ENCODE data around the gene AGMO. TPM values are rescaled to one million over a fixed set of nuclear protein-coding genes. Genes with fewer than 3 reads are reported as not detected.

The AGMO gene
- total RNA-seq, 1 experiment from 2014 or later = 0.11 TPM

DNA sequence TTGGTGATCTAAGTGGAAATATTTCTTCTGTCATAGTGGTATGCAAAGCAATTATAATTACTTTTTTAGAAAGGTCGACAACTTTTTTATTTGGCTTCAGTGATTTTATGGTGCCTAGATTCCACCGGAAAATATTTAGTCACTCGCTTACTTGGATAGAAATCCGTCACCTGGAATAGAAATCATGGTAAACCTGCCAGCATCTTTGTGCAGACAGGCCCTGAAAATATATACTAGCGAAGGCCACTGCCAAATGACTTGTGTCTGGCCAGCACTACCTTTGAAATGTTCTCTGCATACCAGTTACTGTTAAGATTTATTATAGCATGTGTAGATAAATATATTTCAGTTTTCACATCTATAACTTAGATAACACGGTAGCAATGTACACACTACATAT, 226.4 kb downstream of the AGMO start:
- Histone ChIP-seq H3K9me3 (ENCODE audit: low read length) (no peaks in the 10 kb centered on the region), H3F3A (ENCODE audit: low read length, unreplicated experiment) (no peaks in the 10 kb centered on the region), H4K20me1 (ENCODE audit: low read length) (no peaks in the 10 kb centered on the region), H3K9ac (ENCODE audit: low read length) (no peak overlapping the region), H2AFZ (ENCODE audit: low read length) (no peak overlapping the region), H3K27ac (ENCODE audit: low read length) (no peak overlapping the region), H3K4me2 (ENCODE audit: low read length) (no peak overlapping the region), H3K27me3 (ENCODE audit: low read length) (no peaks in the 10 kb centered on the region), H3K4me3 (ENCODE audit: low read length) (no peak overlapping the region), H3K9me2 (replicated peaks; ENCODE audit: low read length) (no peaks in the 10 kb centered on the region), H3K79me2 (ENCODE audit: low read length) (no peaks in the 10 kb centered on the region), H3K36me3 (ENCODE audit: low read depth, low read length) (no peaks in the 10 kb centered on the region), H3K4me1 (ENCODE audit: insufficient read depth, low read length) (no peaks in the 10 kb centered on the region)
- ChIA-PET POLR2A (ENCODE audit: unreplicated experiment) (no interaction called here), CTCF (no interaction called here)
- no TSS peak for BruUV-seq (replicated peaks)
- ATAC-seq (no peak), DNase-seq (no peak)
- intact Hi-C loops (cut with micrococcal nuclease) = no loop called here
- TF ChIP-seq EZH2phosphoT487 (IDR thresholded peaks at IDR 0.05; ENCODE audit: borderline replicate concordance, low read length) = no peak
- no peak for TF ChIP-seq EZH2 (IDR thresholded peaks at IDR 0.05; ENCODE audit: low read length, unreplicated experiment)
- TF ChIP-seq, protein P1, sequence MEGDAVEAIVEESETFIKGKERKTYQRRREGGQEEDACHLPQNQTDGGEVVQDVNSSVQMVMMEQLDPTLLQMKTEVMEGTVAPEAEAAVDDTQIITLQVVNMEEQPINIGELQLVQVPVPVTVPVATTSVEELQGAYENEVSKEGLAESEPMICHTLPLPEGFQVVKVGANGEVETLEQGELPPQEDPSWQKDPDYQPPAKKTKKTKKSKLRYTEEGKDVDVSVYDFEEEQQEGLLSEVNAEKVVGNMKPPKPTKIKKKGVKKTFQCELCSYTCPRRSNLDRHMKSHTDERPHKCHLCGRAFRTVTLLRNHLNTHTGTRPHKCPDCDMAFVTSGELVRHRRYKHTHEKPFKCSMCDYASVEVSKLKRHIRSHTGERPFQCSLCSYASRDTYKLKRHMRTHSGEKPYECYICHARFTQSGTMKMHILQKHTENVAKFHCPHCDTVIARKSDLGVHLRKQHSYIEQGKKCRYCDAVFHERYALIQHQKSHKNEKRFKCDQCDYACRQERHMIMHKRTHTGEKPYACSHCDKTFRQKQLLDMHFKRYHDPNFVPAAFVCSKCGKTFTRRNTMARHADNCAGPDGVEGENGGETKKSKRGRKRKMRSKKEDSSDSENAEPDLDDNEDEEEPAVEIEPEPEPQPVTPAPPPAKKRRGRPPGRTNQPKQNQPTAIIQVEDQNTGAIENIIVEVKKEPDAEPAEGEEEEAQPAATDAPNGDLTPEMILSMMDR (conservative IDR thresholded peaks at IDR 0.05; ENCODE audit: low read depth, low read length) = no peak

DNA sequence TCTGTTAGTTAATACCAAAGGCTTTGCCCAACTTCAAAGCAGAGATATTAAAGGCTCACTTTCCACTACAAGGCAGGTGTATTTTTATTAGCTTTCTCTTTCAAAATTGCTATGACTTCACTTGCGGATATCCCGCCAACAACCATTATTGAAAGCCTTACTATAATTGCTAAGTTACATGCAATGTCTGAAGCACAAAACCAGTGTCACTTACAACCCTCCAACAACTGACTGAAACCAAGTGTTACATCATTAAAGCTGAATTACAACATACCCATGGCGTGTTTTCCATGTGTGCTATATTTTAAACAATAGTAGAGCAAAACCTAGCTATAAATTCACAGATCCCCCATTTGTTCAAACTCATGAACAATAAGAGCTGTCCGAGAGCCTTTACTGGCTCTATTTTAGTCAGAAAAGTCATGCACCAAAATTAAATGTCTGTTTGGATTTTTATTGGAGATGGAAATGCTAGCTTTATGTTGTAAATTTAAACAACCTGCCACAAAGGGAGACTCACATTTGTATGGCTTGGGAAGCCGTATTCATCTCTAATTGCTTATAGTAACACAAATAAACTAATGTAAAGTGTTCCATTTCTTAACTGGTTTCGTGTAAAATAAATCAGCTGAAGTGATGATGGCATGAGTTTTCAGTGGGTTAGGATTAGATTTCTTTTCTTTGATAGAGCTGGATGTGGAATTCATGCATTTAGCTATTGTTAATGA, 227.1 kb downstream of the AGMO start:
- Histone ChIP-seq H3K9ac (ENCODE audit: low read length) (no peak overlapping the region), H3K36me3 (ENCODE audit: low read depth, low read length) (no peaks in the 10 kb centered on the region), H3K27me3 (ENCODE audit: low read length) (no peaks in the 10 kb centered on the region), H3K79me2 (ENCODE audit: low read length) (no peaks in the 10 kb centered on the region), H3K27ac (ENCODE audit: low read length) (no peak overlapping the region), H3K4me3 (ENCODE audit: low read length) (no peak overlapping the region), H3K4me2 (ENCODE audit: low read length) (no peak overlapping the region), H2AFZ (ENCODE audit: low read length) (no peak overlapping the region), H3K9me3 (ENCODE audit: low read length) (no peaks in the 10 kb centered on the region), H3F3A (ENCODE audit: low read length, unreplicated experiment) (no peaks in the 10 kb centered on the region), H3K9me2 (replicated peaks; ENCODE audit: low read length) (no peaks in the 10 kb centered on the region), H3K4me1 (ENCODE audit: insufficient read depth, low read length) (no peaks in the 10 kb centered on the region), H4K20me1 (ENCODE audit: low read length) (no peaks in the 10 kb centered on the region)
- CTCF ChIA-PET = interaction anchor here (0.5 kb wide), 1 partner anchor 20 kb away, joined by 3 read pairs; no protein-coding TSS in a partner anchor
- DNase-seq (no peak), ATAC-seq (no peak)
- BruUV-seq (replicated peaks) = no TSS peak
- TF ChIP-seq EZH2phosphoT487 (IDR thresholded peaks at IDR 0.05; ENCODE audit: borderline replicate concordance, low read length) (no peak), EZH2 (IDR thresholded peaks at IDR 0.05; ENCODE audit: low read length, unreplicated experiment) (no peak)
- TF ChIP-seq, protein P1 (conservative IDR thresholded peaks at IDR 0.05; ENCODE audit: low read depth, low read length) = no peak
- intact Hi-C loops (cut with micrococcal nuclease) = no loop called here
- POLR2A ChIA-PET (ENCODE audit: unreplicated experiment) = no interaction called here

DNA sequence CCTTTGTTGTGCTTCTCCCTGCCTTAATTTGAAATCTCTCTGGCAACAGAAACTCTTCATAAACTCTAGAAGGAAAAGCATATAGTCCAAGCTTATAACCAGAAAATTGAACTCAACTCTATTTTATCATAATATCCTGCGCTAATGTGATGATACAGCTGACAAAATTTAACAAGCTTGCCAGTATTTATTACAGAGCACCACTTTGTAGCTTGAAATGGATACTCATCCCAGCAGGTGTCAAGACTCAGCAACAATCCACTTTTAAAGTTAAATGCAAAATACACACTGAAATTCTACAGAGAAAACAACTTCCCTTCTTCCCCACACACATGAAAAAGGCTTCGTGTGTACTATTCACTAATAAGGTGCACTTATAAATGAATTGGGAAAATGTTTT, 228.9 kb downstream of the AGMO start:
- Histone ChIP-seq H3K9me3 (ENCODE audit: low read length) (no peaks in the 10 kb centered on the region), H3K9ac (ENCODE audit: low read length) (no peak overlapping the region), H3K4me3 (ENCODE audit: low read length) (no peak overlapping the region), H3K27ac (ENCODE audit: low read length) (no peak overlapping the region), H4K20me1 (ENCODE audit: low read length) (no peaks in the 10 kb centered on the region), H2AFZ (ENCODE audit: low read length) (no peak overlapping the region), H3K4me1 (ENCODE audit: insufficient read depth, low read length) (no peaks in the 10 kb centered on the region), H3K4me2 (ENCODE audit: low read length) (no peak overlapping the region), H3F3A (ENCODE audit: low read length, unreplicated experiment) (no peaks in the 10 kb centered on the region), H3K36me3 (ENCODE audit: low read depth, low read length) (no peaks in the 10 kb centered on the region), H3K27me3 (ENCODE audit: low read length) (peaks cover 5% of the 10 kb centered on the region), H3K79me2 (ENCODE audit: low read length) (no peaks in the 10 kb centered on the region), H3K9me2 (replicated peaks; ENCODE audit: low read length) (no peaks in the 10 kb centered on the region)
- POLR2A ChIA-PET (ENCODE audit: unreplicated experiment) = no interaction called here
- CTCF ChIA-PET = no interaction called here
- DNase-seq = no peak
- no peak for ATAC-seq
- TF ChIP-seq, protein P1 (conservative IDR thresholded peaks at IDR 0.05; ENCODE audit: low read depth, low read length) = no peak
- TF ChIP-seq EZH2 (IDR thresholded peaks at IDR 0.05; ENCODE audit: low read length, unreplicated experiment) = no peak
- no peak for TF ChIP-seq EZH2phosphoT487 (IDR thresholded peaks at IDR 0.05; ENCODE audit: borderline replicate concordance, low read length)
- intact Hi-C loops (cut with micrococcal nuclease) = no loop called here
- BruUV-seq (replicated peaks) = no TSS peak

Data from PC-3 (cell line).